GM12892 (cell line): ENCODE data around the gene FKBP6.
"Not testable (repeated sequence)": the region's sequence is repeated elsewhere in the genome, so short reads cannot be mapped to it uniquely, and the experiment has no call there.

Source experiments
- DNase-seq: peaks from one replicate; pipeline ENCODE4 v3.0.0; 2011; ENCODE audit not compliant: insufficient read length
- FAIRE-seq: peaks from 2 replicates; lab custom pipeline; 2011; peaks lifted over from hg19 to GRCh38; lab: Jason Lieb, UNC
- POLR2A ChIP-seq: IDR thresholded peaks from 2 replicates; pipeline ENCODE4 v1.6.1; 2011; ENCODE audit warnings: low read depth, low read length, control low read depth
- POLR2AphosphoS5 ChIP-seq: IDR thresholded peaks from 2 replicates; pipeline ENCODE4 v1.6.1; 2011; ENCODE audit warnings: low read depth, low read length, control low read depth
- TAF1 ChIP-seq: IDR thresholded peaks from 2 replicates; pipeline ENCODE4 v1.6.1; 2011; ENCODE audit warnings: low read depth, mild to moderate bottlenecking, control low read depth, low read length, borderline replicate concordance

FKBP6 gene

GRCh38 chr7:73363225-73364005, 35.5 kb downstream of the FKBP6 start:
- FAIRE-seq (no peak), DNase-seq (no peak)
- TF ChIP-seq POLR2AphosphoS5 (no peak), TAF1 (no peak), POLR2A (no peak)

- no peak for TF ChIP-seq TAF1
- TF ChIP-seq POLR2AphosphoS5, result no peak
- TF ChIP-seq POLR2A, result no peak
- DNase-seq (no peak), FAIRE-seq (no peak)
These were observed 36.2 kb downstream of the FKBP6 start for GRCh38 chr7:73364006-73364728.

- TF ChIP-seq POLR2AphosphoS5 (no peak), POLR2A (no peak), TAF1 (no peak)
- FAIRE-seq (no peak), DNase-seq (no peak)
These were observed 38.2 kb downstream of the FKBP6 start for GRCh38 chr7:73366127-73366526.

GRCh38 chr7:73366990-73367389, 39.0 kb downstream of the FKBP6 start:
- DNase-seq, result no peak
- no peak for FAIRE-seq
- no peak for TF ChIP-seq TAF1
- no peak for TF ChIP-seq POLR2A
- TF ChIP-seq POLR2AphosphoS5, result no peak

- no peak for FAIRE-seq
- TF ChIP-seq POLR2AphosphoS5 (no peak), POLR2A (no peak), TAF1 (no peak)
- no peak for DNase-seq
These were observed 41.0 kb downstream of the FKBP6 start for GRCh38 chr7:73369009-73369408.

- TF ChIP-seq POLR2AphosphoS5 (no peak), TAF1 (no peak), POLR2A (no peak)
- DNase-seq (no peak), FAIRE-seq (no peak)
These were observed 41.7 kb downstream of the FKBP6 start for GRCh38 chr7:73369622-73370021.

GRCh38 chr7:73373741-73374140, 45.8 kb downstream of the FKBP6 start:
- FAIRE-seq, result no peak
- TF ChIP-seq TAF1, result no peak
- no peak for TF ChIP-seq POLR2AphosphoS5
- TF ChIP-seq POLR2A, result no peak

GRCh38 chr7:73376262-73376661, 48.3 kb downstream of the FKBP6 start:
- FAIRE-seq, DNase-seq: not testable (repeated sequence)

More at GRCh38 chr7:73373741-73374140, 45.8 kb downstream of the FKBP6 start:
- DNase-seq, result no peak

GRCh38 chr7:73376671-73377412, 48.9 kb downstream of the FKBP6 start:
- TF ChIP-seq POLR2A (no peak), TAF1 (no peak), POLR2AphosphoS5 (no peak)
- DNase-seq, result no peak
- no peak for FAIRE-seq

GRCh38 chr7:73377413-73378200, 49.6 kb downstream of the FKBP6 start:
- not testable (repeated sequence) for DNase-seq

GRCh38 chr7:73382934-73383503, 55.1 kb downstream of the FKBP6 start:
- FAIRE-seq, result no peak
- TF ChIP-seq POLR2A (no peak), POLR2AphosphoS5 (no peak), TAF1 (no peak)
- DNase-seq, result no peak

More at GRCh38 chr7:73377413-73378200, 49.6 kb downstream of the FKBP6 start:
- FAIRE-seq, result not testable (repeated sequence)
